Measurements from ENCODE around the gene MAB21L1.

The MAB21L1 gene

DNA sequence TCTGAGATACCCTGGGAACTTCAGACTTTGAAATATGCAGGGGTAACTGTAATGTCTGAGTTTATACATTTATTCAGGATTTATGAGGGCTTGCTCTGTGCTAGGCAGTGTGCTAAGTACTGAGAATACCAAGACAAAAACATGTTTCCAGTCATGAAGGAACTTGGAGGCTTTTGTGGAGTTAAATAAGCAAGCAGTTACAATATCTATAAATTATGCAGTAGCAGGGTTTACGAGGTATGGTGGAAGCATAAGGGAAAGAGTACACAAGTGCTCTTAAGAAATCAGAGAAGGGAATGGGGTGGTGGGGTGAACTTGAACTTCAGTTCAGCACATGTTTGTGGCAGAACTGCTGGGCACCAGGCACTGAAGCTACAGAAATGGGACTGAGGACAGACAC is 28.0 kb downstream of the MAB21L1 start:
- H3K4me3 ChIP-seq (ENCODE audit: low read depth, low read length, poor library complexity, severe bottlenecking) = no peak overlapping the region
- no peaks in the 10 kb centered on the region for H3F3A ChIP-seq (ENCODE audit: insufficient read depth, low read length)
- no peaks in the 10 kb centered on the region for H3K9me2 ChIP-seq (ENCODE audit: low read depth, low read length)
- H3K9ac ChIP-seq (ENCODE audit: low read length) = no peak overlapping the region
- TF ChIP-seq, protein P1, sequence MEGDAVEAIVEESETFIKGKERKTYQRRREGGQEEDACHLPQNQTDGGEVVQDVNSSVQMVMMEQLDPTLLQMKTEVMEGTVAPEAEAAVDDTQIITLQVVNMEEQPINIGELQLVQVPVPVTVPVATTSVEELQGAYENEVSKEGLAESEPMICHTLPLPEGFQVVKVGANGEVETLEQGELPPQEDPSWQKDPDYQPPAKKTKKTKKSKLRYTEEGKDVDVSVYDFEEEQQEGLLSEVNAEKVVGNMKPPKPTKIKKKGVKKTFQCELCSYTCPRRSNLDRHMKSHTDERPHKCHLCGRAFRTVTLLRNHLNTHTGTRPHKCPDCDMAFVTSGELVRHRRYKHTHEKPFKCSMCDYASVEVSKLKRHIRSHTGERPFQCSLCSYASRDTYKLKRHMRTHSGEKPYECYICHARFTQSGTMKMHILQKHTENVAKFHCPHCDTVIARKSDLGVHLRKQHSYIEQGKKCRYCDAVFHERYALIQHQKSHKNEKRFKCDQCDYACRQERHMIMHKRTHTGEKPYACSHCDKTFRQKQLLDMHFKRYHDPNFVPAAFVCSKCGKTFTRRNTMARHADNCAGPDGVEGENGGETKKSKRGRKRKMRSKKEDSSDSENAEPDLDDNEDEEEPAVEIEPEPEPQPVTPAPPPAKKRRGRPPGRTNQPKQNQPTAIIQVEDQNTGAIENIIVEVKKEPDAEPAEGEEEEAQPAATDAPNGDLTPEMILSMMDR (IDR thresholded peaks at IDR 0.05; ENCODE audit: low read length) = no peak
- TF ChIP-seq EZH2 (IDR thresholded peaks at IDR 0.05; ENCODE audit: borderline replicate concordance, low read length) = no peak
- no peak overlapping the region for H3K4me2 ChIP-seq (ENCODE audit: low read length)
- H3K4me1 ChIP-seq (ENCODE audit: insufficient read depth, low read length, severe bottlenecking) = no peaks in the 10 kb centered on the region
- no peaks in the 10 kb centered on the region for H3K9me3 ChIP-seq (ENCODE audit: low read length)
- no peaks in the 10 kb centered on the region for H3K79me2 ChIP-seq (ENCODE audit: insufficient read depth, low read length)
- H2AFZ ChIP-seq (ENCODE audit: low read length) = no peak overlapping the region
- H3K27me3 ChIP-seq (ENCODE audit: insufficient read depth, low read length) = no peaks in the 10 kb centered on the region
- H3K36me3 ChIP-seq (ENCODE audit: insufficient read depth, low read length) = no peaks in the 10 kb centered on the region
- H4K20me1 ChIP-seq (ENCODE audit: insufficient read depth, low read length) = no peaks in the 10 kb centered on the region
- H3K27ac ChIP-seq (ENCODE audit: low read depth, low read length, poor library complexity, severe bottlenecking) = no peak overlapping the region

Measured in OCI-LY1 (cell line).